GM19193 (cell line): ENCODE measurements around the gene SCAF4.

Experiments
- POLR2A ChIP-seq: IDR thresholded peaks from 4 replicates; pipeline ENCODE4 v1.6.1; 2011; ENCODE audit not compliant: insufficient read depth, insufficient read length; ENCODE audit errors: extremely low read depth

The SCAF4 gene

DNA sequence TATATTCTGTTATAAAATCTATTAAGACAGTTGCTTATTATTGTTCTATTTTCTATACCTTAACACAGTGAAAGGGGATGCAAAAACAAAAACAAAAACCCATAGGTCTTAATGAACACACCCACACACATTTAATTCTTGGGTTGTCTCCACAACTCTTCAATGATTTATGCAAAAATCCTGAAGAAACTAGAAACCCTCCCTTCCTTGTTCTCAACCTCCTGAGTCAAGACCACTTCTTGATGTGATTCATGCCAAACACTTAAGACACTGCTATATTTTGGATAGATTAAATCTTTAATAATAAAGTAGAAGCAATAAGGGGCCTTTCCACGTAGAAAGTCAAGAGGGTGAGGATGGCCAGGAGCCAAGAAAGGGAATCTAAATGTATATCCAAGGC lies 23.4 kb downstream of the SCAF4 start:
- no peak for TF ChIP-seq POLR2A

DNA sequence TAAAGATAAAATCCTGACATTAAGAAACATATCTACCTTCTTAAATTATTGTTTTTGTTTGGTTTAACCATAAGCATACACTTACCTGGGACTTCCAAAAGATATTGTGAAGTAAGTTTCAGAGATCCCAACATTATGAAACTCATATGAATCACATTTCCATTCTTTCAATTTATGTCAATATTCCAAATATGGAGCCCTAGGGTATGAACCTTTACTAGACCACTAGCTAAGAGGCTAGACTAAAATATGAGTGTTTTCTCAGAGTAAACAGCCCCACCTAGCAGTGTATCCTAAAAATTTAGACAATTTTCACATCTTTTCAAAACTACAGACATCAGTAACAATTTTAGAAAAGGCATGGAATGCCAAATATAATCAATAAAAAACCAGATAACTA lies 24.4 kb downstream of the SCAF4 start:
- TF ChIP-seq POLR2A: no peak

DNA sequence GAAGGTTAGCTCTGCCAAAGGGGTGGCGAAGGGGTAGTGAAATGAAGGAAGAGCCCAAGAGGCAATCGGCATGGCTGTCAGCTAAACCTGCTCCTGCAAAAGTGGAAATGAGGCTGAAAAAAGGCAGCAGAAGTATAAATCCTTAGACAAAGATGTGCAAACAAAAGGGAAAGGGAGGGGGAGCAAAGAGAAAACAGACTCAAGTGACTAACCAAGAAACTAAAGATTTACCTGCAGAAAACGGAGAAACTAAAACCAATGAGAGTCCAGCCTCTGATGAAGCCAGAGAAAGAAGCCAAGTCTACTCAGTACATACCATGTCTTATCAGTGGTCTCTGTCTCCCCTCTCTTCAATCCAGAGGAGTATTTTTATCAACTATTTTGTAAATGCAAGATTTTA lies 25.4 kb downstream of the SCAF4 start:
- no peak for TF ChIP-seq POLR2A

DNA sequence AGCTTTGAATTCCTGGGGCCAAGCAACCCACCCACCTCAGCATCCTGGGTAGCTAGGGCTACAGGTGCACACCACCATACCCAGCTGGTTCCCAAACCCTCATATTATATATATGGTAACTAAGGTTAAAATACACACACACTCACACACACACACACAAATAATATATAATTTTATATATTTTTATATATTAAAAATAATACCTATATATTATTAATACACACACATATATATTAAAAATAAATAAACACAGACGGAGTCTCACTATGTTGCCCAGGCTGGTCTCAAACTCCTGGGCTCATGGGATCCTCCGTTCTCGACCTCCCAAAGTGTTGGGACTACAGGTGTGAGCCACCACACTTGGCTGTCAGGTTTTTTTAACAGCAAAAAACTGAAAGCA lies 31.9 kb downstream of the SCAF4 start:
- no peak for TF ChIP-seq POLR2A

- no peak for TF ChIP-seq POLR2A
Observed at GRCh38 chr21:31698461-31698860, 33.5 kb downstream of the SCAF4 start.

GRCh38 chr21:31696424-31696823 lies 35.5 kb downstream of the SCAF4 start:
- TF ChIP-seq POLR2A: no peak

- no peak for TF ChIP-seq POLR2A
Observed at GRCh38 chr21:31693222-31693621, 38.7 kb downstream of the SCAF4 start.

- no peak for TF ChIP-seq POLR2A
Observed at GRCh38 chr21:31688603-31689368, 43.1 kb downstream of the SCAF4 start.

GRCh38 chr21:31687108-31687507 lies 44.8 kb downstream of the SCAF4 start:
- TF ChIP-seq POLR2A: no peak

DNA sequence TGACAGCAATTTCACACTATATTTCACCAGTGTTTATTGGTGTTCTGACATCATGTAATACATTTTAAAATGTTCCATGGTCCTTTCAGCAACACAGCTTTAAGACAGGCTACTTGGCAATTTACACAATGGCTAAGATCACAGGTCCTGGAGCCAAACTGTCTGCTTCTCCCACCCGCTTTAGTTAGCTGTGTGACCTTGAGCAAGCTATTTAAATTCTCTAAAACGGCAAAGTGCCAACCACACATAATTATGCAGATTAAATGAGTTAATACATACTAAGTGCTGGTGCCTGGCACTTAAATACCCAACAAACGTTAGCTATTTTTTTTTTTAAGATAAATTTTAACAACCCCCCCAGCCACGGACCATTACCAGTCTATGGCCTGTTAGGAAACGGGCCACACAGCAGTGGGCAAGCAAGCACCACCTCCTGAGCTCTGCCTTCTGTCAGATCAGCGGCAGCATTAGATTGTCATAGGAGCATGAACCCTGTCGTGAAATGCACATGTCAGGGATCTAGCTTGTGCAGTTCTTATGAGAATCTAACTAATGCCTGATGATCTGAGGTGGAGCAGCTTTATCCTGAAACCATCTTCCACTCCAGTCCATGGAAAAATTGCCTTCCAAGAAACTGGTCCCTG lies 45.5 kb downstream of the SCAF4 start:
- TF ChIP-seq POLR2A: no peak

- TF ChIP-seq POLR2A: no peak
Observed at GRCh38 chr21:31684918-31685317, 47.0 kb downstream of the SCAF4 start.

- no peak for TF ChIP-seq POLR2A
Observed at GRCh38 chr21:31683029-31683428, 48.9 kb downstream of the SCAF4 start.

DNA sequence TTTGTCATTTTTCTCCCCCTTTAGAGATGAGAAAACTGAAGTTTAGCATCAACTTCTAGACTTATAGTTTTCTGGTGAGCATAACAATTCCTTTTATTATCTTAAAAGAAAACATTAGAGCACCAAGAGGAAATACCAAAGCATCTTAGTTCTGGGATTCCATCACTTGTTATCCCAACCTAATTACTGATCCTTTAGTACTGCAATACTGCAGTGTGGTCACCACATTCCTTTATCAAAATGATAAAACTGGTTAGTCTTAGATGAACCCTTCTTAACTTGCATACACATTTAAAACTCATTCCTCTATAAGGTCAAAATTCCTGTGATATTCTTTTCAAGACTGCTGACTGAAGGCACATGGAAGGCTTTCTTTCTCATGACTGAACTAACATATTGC lies 49.3 kb downstream of the SCAF4 start:
- TF ChIP-seq POLR2A: no peak

DNA sequence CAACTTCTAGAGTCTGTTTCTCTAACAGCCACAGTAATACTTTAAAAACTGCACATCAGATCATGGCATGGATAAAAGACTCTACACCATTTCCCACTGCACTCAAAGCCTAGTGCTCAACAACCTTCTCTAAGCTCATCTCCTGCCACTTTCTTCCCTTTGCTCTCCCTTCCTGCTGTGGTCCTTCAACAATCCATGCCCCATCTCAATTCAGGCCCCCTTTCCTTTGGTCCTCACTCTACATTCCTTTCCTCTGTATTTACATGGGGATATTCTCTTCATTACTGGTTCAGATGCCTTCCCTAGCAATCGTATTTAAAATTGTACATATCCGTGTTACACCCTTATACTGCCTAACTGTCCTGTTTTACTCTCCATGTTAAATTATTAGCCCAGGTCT lies 53.4 kb downstream of the SCAF4 start:
- TF ChIP-seq POLR2A: no peak

DNA sequence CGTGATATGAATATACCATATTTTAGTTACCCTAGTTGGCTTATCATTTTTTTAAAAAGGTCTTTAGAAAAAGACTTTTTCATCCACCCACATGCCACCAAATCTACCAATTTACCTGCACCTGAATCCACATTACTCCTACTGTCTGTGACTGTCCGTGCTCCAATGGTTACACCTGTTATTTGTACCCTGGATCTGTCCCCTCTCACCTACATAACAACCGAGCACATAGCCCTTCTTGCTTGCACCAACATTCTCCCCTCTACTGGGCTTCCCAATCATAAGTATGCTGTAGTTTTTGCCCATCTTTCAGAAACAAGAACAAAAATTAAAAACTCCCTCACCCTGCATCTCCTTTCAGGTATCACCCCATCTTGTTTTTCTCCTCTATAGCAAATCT lies 54.9 kb downstream of the SCAF4 start:
- no peak for TF ChIP-seq POLR2A

DNA sequence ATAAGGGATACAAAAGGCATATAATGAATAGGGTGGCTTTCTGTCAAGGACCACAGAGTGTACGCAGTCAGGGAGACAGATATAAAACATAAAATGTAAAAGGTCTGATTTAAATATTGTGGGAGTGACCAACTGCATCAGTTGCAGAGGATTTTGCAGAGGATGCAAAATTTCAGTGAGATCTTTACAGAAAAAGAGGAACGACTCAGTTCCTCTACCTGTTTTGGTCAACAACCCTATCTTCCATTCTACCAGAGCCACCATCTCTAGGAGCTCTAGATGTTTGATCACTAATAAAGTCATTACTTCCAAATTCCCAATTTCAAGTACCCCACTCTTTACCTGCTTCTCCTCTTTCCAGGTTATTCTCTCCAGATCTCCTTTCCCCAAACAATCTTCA lies 56.0 kb downstream of the SCAF4 start:
- no peak for TF ChIP-seq POLR2A

GRCh38 chr21:31675318-31675717 lies 56.6 kb downstream of the SCAF4 start:
- no peak for TF ChIP-seq POLR2A

DNA sequence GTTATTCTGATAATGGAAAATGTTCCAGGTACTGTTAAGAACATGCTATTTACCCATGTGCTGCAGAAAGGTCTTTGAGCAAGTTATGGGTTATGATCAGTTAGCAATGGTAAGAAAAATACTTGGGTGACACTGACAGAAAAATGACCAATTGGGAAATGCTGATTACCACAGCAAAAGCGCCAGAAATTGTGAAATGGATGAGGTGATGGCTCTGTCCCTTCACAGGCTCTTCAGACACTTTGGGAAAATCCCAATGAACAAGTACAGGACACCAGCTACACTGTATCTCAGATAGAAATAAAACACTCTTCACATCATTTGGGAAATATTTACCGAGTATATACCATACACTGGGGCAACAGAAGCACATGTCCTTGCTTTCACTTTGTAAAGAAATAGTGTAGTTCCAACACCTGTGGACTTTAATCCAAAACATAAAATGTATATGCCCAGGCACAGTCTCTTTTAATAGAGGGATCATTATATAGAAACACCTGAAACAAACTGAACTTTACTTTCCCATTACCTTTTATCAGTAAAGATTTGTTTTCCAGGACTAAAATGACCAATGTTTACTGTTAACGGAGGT lies 58.5 kb downstream of the SCAF4 start:
- no peak for TF ChIP-seq POLR2A
